Astrocyte (in vitro differentiated cells and primary cell): ENCODE measurements around the gene PLCD3. TPM values are rescaled to one million over a fixed set of nuclear protein-coding genes. Genes with fewer than 3 reads are reported as not detected.

ENCODE experiments used
- DNase-seq: peaks from one replicate; pipeline ENCODE4 v3.0.0-alpha.2; 2010; ENCODE audit warnings: low read depth
- FAIRE-seq: peaks from 2 replicates; lab custom pipeline; 2011; peaks lifted over from hg19 to GRCh38; lab: Jason Lieb, UNC
- H2AFZ ChIP-seq: 2 replicates; pipeline ENCODE4 v1.6.0; 2012; ENCODE audit warnings: low read depth, low read length, inconsistent platforms
- H3K27ac ChIP-seq: 2 replicates; pipeline ENCODE4 v1.5.1; 2011; ENCODE audit warnings: low read depth, low read length, inconsistent platforms
- H3K27me3 ChIP-seq: 2 replicates; pipeline ENCODE4 v1.6.0; 2011; ENCODE audit warnings: low read length, inconsistent platforms; ENCODE audit not compliant: insufficient read depth
- H3K36me3 ChIP-seq: 2 replicates; pipeline ENCODE4 v1.5.1; 2011; ENCODE audit warnings: low read length, inconsistent platforms; ENCODE audit not compliant: insufficient read depth
- H3K4me1 ChIP-seq: 2 replicates; pipeline ENCODE4 v1.5.1; 2011; ENCODE audit warnings: low read length, inconsistent platforms; ENCODE audit not compliant: insufficient read depth
- H3K4me2 ChIP-seq: 2 replicates; pipeline ENCODE4 v1.6.0; 2012; ENCODE audit warnings: low read length, inconsistent platforms
- H3K4me3 ChIP-seq: 2 replicates; pipeline ENCODE4 v1.5.1; 2011; ENCODE audit warnings: low read depth, mild to moderate bottlenecking, low read length, inconsistent platforms; ENCODE audit not compliant: insufficient read depth
- H3K79me2 ChIP-seq: 2 replicates; pipeline ENCODE4 v1.6.0; 2012; ENCODE audit warnings: mild to moderate bottlenecking, low read length, inconsistent platforms; ENCODE audit not compliant: insufficient read depth
- H3K9ac ChIP-seq: 2 replicates; pipeline ENCODE4 v1.6.0; 2012; ENCODE audit warnings: mild to moderate bottlenecking, low read length, inconsistent platforms
- H3K9me3 ChIP-seq: 2 replicates; pipeline ENCODE4 v1.5.1; 2012; ENCODE audit warnings: low read depth, mild to moderate bottlenecking, low read length, inconsistent platforms; ENCODE audit not compliant: insufficient read depth
- H4K20me1 ChIP-seq: 2 replicates; pipeline ENCODE4 v1.6.0; 2012; ENCODE audit warnings: low read length, inconsistent platforms; ENCODE audit not compliant: insufficient read depth
- H3K27ac Mint-ChIP-seq: one replicate; pipeline ENCODE4 v1.8.0; 2021; ENCODE audit warnings: mild to moderate bottlenecking, mixed read lengths; ENCODE audit not compliant: unreplicated experiment
- H3K27me3 Mint-ChIP-seq: one replicate; pipeline ENCODE4 v1.8.0; 2021; ENCODE audit warnings: low read depth, mixed read lengths; ENCODE audit not compliant: unreplicated experiment
- H3K36me3 Mint-ChIP-seq: one replicate; pipeline ENCODE4 v1.8.0; 2021; ENCODE audit warnings: low read depth, mixed read lengths; ENCODE audit not compliant: unreplicated experiment
- H3K4me1 Mint-ChIP-seq: one replicate; pipeline ENCODE4 v1.8.0; 2021; ENCODE audit warnings: low read depth, mixed read lengths; ENCODE audit not compliant: unreplicated experiment
- H3K4me3 Mint-ChIP-seq: one replicate; pipeline ENCODE4 v1.8.0; 2021; ENCODE audit warnings: mild to moderate bottlenecking, moderate library complexity, mixed read lengths; ENCODE audit not compliant: unreplicated experiment
- H3K9me3 Mint-ChIP-seq: one replicate; pipeline ENCODE4 v1.8.0; 2021; ENCODE audit warnings: mild to moderate bottlenecking, mixed read lengths; ENCODE audit not compliant: unreplicated experiment
- EZH2 ChIP-seq: IDR thresholded peaks from 2 replicates; pipeline ENCODE4 v1.6.1; 2012; ENCODE audit warnings: mild to moderate bottlenecking, low read length, inconsistent platforms; ENCODE audit not compliant: insufficient read depth
- total RNA-seq: library from RNA; stranded (reverse); gene quantifications from 2 replicates; pipeline ENCODE4 v1.2.1, GENCODE V29; 2021
- TF ChIP-seq, protein P1 (sequence below): IDR thresholded peaks from 2 replicates; pipeline ENCODE4 v1.5.1; 2011; ENCODE audit warnings: low read depth, mild to moderate bottlenecking, inconsistent platforms, low read length, moderate library complexity; ENCODE audit not compliant: insufficient read depth

PLCD3 gene
- total RNA-seq, 1 donor from 2014 or later, result 92.0 TPM

DNA sequence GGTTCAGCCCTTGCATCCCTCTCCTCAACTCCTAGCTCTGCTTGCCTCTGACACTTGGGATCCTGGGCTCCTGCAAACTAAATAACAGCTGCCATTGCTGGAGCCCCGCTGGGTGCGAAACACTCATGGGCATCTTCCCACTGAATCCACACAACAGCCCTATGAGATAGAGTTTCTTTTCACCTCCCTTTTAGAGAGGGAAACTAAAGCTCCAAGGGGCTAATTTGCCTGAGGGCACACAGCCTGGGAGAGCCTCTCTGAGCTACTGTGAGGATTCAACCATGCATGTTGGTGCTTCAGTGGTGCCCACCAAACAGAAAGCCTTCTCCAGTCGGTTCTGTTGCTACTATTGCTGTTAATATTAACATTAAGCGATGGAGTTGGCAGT lies 7.2 kb upstream of the PLCD3 start:
- Mint-ChIP-seq H3K9me3 (no peaks in the 10 kb centered on the region), H3K27ac (no peak overlapping the region), H3K4me1 (no peaks in the 10 kb centered on the region), H3K27me3 (no peaks in the 10 kb centered on the region), H3K4me3 (no peak overlapping the region), H3K36me3 (peaks cover 2% of the 10 kb centered on the region)
- no peak overlapping the region for H3K9ac ChIP-seq
- no peaks in the 10 kb centered on the region for H3K27me3 ChIP-seq
- H3K36me3 ChIP-seq, result no peaks in the 10 kb centered on the region
- no peak overlapping the region for H3K27ac ChIP-seq
- TF ChIP-seq, protein P1, sequence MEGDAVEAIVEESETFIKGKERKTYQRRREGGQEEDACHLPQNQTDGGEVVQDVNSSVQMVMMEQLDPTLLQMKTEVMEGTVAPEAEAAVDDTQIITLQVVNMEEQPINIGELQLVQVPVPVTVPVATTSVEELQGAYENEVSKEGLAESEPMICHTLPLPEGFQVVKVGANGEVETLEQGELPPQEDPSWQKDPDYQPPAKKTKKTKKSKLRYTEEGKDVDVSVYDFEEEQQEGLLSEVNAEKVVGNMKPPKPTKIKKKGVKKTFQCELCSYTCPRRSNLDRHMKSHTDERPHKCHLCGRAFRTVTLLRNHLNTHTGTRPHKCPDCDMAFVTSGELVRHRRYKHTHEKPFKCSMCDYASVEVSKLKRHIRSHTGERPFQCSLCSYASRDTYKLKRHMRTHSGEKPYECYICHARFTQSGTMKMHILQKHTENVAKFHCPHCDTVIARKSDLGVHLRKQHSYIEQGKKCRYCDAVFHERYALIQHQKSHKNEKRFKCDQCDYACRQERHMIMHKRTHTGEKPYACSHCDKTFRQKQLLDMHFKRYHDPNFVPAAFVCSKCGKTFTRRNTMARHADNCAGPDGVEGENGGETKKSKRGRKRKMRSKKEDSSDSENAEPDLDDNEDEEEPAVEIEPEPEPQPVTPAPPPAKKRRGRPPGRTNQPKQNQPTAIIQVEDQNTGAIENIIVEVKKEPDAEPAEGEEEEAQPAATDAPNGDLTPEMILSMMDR, result no peak
- TF ChIP-seq EZH2, result no peak
- no peak overlapping the region for H3K4me2 ChIP-seq
- FAIRE-seq (no peak), DNase-seq (no peak)
- H3K9me3 ChIP-seq, result no peaks in the 10 kb centered on the region
- peaks cover 4% of the 10 kb centered on the region for H3K4me1 ChIP-seq
- H3K4me3 ChIP-seq, result no peak overlapping the region
- no peaks in the 10 kb centered on the region for H4K20me1 ChIP-seq
- H3K79me2 ChIP-seq, result no peaks in the 10 kb centered on the region
- H2AFZ ChIP-seq, result no peak overlapping the region

DNA sequence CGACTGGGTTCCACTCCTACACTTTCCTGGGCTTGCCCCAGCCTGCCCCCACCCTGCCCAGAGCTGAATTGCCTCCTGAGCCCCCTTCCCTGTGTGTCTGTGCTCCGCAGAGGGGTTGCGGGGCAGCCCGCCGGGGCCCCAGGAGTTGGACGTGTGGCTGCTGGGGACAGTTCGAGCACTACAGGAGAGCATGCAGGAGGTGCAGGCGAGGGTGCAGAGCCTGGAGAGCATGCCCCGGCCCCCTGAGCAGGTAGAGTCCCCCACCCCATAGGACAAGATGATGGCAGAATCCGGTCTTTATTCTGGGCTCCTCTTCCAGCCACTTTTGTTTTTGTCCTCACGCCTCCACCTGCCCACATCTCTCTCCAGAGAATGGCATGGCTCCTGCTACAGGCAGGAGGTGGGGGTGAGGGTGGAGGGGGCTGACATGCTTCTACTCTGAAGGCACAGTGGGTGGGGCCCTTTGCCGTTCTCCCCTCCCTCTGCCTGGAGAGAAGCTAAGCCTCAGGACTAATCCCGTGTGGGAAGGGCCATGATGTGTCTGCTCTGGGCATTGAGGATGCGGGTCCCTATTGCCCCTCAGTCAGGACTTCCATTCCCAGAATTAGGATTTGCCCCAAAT lies 6.7 kb upstream of the PLCD3 start:
- H3K27ac Mint-ChIP-seq, result no peak overlapping the region

More for the DNA sequence above, 6.7 kb upstream of the PLCD3 start:
- no peak overlapping the region for H3K4me2 ChIP-seq
- no peak for DNase-seq
- no peak overlapping the region for H2AFZ ChIP-seq
- H3K9me3 Mint-ChIP-seq, result no peaks in the 10 kb centered on the region
- no peak overlapping the region for H3K27ac ChIP-seq
- H3K9ac ChIP-seq, result no peak overlapping the region
- no peaks in the 10 kb centered on the region for H3K27me3 Mint-ChIP-seq
- H3K4me3 Mint-ChIP-seq, result no peak overlapping the region
- H3K4me1 ChIP-seq, result peaks cover 4% of the 10 kb centered on the region
- no peaks in the 10 kb centered on the region for H3K36me3 ChIP-seq
- H3K4me1 Mint-ChIP-seq, result no peaks in the 10 kb centered on the region
- H3K79me2 ChIP-seq, result no peaks in the 10 kb centered on the region
- no peak overlapping the region for H3K4me3 ChIP-seq
- no peaks in the 10 kb centered on the region for H4K20me1 ChIP-seq
- no peaks in the 10 kb centered on the region for H3K27me3 ChIP-seq
- H3K36me3 Mint-ChIP-seq, result peaks cover 2% of the 10 kb centered on the region
- no peaks in the 10 kb centered on the region for H3K9me3 ChIP-seq
- FAIRE-seq, result no peak
- TF ChIP-seq, protein P1, result no peak
- no peak for TF ChIP-seq EZH2
